Measurements from ENCODE around the gene PLK5. TPM values are rescaled to one million over a fixed set of nuclear protein-coding genes. Genes with fewer than 3 reads are reported as not detected.
"Not testable (repeated sequence)": the region's sequence is repeated elsewhere in the genome, so short reads cannot be mapped to it uniquely, and the experiment has no call there.

Gene PLK5
- total RNA-seq, 1 donor = under 0.01 TPM

DNA sequence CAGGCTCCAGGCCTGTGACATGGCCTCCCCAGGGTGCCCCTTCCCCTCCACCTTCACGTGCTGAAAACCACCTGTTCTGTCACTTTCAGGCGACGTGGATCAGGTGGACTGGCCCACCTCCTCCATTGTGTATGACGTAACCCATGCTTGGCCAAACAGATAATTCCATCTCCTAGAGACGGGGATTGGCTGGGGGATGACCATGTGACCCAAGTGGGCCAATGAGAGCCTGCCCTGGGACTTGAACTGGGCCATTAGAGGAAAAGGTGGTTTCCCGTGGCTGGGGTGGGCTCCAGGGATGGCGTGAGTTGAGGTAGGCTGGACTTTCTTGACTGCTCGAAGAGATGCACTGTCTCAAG is 7.5 kb upstream of the PLK5 start:
- TF ChIP-seq, protein P1, sequence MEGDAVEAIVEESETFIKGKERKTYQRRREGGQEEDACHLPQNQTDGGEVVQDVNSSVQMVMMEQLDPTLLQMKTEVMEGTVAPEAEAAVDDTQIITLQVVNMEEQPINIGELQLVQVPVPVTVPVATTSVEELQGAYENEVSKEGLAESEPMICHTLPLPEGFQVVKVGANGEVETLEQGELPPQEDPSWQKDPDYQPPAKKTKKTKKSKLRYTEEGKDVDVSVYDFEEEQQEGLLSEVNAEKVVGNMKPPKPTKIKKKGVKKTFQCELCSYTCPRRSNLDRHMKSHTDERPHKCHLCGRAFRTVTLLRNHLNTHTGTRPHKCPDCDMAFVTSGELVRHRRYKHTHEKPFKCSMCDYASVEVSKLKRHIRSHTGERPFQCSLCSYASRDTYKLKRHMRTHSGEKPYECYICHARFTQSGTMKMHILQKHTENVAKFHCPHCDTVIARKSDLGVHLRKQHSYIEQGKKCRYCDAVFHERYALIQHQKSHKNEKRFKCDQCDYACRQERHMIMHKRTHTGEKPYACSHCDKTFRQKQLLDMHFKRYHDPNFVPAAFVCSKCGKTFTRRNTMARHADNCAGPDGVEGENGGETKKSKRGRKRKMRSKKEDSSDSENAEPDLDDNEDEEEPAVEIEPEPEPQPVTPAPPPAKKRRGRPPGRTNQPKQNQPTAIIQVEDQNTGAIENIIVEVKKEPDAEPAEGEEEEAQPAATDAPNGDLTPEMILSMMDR (IDR thresholded peaks at IDR 0.05; ENCODE audit: insufficient read depth, low read depth, low read length) = no peak
- no peak overlapping the region for H3K4me3 ChIP-seq (ENCODE audit: low read depth, low read length)
- DNase-seq (ENCODE audit: low read depth) = no peak

DNA sequence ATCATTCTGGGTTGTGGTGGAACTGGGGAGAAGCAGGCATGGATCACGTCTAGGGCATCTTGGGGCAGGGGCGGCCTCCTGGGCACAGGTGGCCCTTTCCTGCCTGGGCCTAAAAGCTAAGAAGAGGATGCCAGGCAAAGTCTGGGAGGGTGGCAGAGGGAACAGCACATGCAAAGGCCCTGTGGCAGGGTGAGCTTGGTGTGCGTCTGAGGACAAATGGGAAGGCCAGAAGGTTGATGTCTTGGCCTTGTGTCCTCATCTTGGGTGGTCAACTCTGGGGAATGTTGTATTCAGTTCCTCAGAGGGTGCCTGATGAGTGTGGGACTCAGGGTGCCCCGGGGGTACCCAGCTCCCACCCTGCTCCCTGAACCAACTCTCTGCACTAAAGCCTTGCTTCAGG is 5.4 kb upstream of the PLK5 start:
- H3K4me3 ChIP-seq (ENCODE audit: low read depth, low read length) = no peak overlapping the region
- TF ChIP-seq, protein P1 (IDR thresholded peaks at IDR 0.05; ENCODE audit: insufficient read depth, low read depth, low read length) = no peak
- no peak for DNase-seq (ENCODE audit: low read depth)

DNA sequence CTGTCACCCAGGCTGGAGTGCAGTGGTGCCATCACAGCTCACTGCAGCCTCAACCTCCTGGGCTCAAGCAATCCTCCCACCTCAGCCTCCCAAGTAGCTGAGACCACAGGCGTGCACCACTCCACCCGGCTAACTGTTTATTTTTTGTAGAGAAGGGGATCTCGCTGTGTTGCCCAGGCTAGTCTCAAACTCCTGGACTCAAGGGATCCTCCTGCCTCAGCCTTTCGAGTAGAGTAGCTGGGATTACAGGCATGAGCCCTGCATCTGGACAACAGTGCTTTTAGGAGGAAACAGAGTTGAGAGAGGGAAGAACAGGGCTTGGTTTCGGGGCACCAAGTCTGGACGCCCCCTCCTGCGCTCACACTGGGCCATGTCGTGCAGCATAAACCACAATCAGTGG is 4.1 kb upstream of the PLK5 start:
- not testable (repeated sequence) for H3K4me3 ChIP-seq (ENCODE audit: low read depth, low read length); DNase-seq (ENCODE audit: low read depth)

DNA sequence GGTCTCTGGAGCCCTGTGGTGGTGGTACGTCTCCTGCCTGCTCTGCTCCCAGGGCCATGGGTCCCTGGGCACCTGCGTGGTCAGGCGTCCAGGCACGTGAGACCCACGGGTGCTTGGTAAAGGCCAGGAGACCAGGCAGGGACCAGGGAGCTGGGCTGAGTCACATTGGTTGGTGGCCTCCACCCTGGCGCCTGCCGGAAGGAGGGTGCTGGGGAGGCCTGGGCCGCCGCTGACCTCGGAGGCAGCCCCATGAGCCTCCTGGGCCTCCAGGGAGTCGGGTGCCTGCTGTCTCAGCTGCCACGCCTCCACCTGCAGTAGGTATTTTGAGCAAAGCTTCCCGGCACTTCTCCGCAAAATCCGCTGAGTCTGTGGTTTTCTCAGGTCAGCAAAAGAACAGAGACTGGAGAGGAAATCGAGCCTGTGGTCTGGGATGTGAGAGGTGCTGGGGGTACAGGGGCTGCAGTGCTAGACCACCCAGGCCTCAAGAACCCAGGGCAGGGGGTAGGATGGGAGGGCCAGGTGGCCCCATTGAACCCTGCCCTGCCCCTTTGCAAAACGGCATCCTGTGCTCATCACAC is 3.6 kb upstream of the PLK5 start:
- TF ChIP-seq, protein P1 (IDR thresholded peaks at IDR 0.05; ENCODE audit: insufficient read depth, low read depth, low read length) = no peak
- DNase-seq (ENCODE audit: low read depth) = no peak
- H3K4me3 ChIP-seq (ENCODE audit: low read depth, low read length) = no peak overlapping the region

DNA sequence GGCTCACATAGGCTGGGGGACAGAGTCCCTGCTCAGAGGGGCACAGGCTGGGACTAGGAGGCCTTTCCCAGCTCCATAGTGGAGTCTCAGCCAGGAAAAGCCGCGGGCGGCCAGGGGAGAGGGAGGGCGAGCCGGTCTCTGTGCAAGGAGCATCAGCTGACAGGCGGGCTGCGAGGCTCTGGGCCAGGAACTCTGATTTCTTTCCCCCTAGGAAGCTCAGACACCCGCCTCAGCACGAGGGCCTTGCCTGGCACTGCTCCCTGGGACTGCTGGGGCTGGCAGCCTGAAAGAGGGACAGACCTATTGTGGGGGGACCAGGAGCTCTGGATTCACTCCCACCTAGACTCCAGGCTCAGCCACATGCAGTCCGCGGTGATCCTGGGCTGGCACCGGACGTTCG is 2.2 kb upstream of the PLK5 start:
- DNase-seq (ENCODE audit: low read depth) = no peak
- TF ChIP-seq, protein P1 (IDR thresholded peaks at IDR 0.05; ENCODE audit: insufficient read depth, low read depth, low read length) = no peak

DNA sequence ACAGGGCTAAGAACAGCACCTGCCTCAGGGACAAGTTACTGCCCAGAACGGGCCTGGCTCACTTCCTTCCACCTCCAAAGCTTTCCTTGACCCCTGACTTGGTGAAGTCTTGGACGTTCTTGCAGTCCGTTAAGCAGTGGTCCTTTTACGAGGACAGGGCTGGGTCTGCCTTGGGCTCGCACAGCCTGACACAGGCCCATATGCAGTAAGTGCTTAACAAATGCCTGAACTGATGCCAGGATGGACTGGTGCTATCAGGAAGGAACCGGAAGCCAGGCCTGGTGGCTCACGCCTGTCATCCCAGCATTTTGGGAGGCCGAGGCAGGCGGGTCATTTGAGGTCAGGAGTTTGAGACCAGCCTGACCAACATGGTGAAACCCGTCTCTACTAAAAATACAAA is 1.8 kb upstream of the PLK5 start:
- TF ChIP-seq, protein P1 (IDR thresholded peaks at IDR 0.05; ENCODE audit: insufficient read depth, low read depth, low read length) = no peak
- peak; percentile 14 for DNase-seq (ENCODE audit: low read depth)
- no peak overlapping the region for H3K4me3 ChIP-seq (ENCODE audit: low read depth, low read length)

More for the DNA sequence above, 2.2 kb upstream of the PLK5 start:
- H3K4me3 ChIP-seq (ENCODE audit: low read depth, low read length) = no peak overlapping the region

DNA sequence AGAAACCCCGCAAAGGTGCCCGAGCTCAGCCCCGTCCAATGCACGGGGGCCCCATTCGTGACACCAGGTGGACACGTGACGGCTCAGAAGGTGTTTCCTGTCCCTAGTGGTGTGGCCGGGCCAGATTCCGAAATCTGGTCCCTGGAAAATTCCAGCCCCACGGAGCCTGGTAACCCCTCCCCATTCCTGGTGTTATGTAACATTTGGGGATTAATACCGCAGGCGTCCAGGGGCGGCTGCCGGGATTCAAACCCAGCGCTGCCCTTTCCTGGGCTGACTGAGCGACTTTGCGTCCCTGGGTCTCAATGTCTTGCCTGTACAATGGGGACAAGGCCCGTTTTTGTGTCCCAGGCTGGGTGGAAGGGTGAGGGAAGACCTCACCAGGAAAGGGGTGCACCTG is 1.0 kb upstream of the PLK5 start:
- peak; percentile 11 for DNase-seq (ENCODE audit: low read depth)
- no peak overlapping the region for H3K4me3 ChIP-seq (ENCODE audit: low read depth, low read length)
- TF ChIP-seq, protein P1 (IDR thresholded peaks at IDR 0.05; ENCODE audit: insufficient read depth, low read depth, low read length) = no peak

All from fibroblast of villous mesenchyme (primary cell).